HS-5 (cell line): ENCODE measurements around the gene MAB21L1.

Experiments
- DNase-seq: peaks from one replicate; pipeline ENCODE4 v3.0.0-alpha.2; 2012; ENCODE audit warnings: low read depth

Gene MAB21L1

GRCh38 chr13:35475960-35476943 is at the start of gene MAB21L1:
MAB21L1 (minus strand) TSS chr13:35476689; CDS start chr13:35476138, 551 bp downstream.
- no peak for DNase-seq

DNA sequence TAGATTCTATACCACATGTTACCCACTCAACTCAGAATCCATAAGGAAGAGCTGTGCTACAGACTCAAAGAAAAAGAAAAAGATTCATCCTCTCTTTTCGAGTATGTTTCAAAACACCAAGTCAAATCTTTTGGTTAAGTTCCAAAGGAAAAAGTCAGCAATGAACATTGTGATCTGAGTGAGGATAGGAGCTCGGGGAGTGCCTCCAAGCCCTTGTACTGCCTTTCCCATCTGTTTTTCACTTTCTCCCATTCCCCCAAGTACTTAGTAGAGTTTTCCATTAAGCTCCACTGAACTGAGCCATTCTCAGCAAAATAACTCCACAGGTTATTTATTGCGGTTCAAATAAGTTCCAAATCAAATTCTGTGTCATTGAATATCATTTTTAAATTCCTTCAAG is 47.7 kb upstream of the MAB21L1 start:
- DNase-seq: no peak

- DNase-seq: no peak
Measured at GRCh38 chr13:35518337-35518946, 42.0 kb upstream of the MAB21L1 start.

DNA sequence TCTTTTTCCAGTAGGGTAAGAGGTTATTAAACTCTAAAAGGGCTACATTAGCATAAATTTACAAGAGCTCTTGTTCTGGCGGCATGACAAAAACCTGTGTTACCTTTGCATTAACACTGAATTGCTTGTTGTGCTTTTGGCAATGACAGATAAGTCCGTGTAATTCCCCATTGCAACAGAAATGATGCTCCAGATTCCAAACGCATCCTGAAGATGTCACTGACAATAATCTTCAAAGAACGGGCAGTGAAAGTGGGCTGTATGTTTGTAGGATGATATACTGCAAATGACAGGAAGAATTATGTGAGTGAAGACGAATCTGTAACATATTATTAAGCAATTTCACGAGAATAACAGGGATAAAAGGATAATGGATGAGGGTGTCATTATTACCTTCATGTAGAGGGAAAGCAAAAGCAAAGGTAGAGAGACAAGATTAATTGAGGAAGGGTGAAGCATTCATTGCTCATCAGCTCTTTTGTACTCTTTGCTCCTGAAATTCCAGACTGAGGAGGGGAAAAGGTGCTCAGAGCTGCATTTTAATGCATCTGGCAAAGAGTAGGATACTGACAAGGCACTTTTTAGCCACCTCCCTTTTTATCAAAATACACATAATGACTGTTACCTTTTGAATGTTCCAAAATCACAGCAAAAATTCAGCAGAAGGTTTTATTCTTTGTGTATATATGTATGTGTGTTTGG is 38.5 kb upstream of the MAB21L1 start:
- no peak for DNase-seq

DNA sequence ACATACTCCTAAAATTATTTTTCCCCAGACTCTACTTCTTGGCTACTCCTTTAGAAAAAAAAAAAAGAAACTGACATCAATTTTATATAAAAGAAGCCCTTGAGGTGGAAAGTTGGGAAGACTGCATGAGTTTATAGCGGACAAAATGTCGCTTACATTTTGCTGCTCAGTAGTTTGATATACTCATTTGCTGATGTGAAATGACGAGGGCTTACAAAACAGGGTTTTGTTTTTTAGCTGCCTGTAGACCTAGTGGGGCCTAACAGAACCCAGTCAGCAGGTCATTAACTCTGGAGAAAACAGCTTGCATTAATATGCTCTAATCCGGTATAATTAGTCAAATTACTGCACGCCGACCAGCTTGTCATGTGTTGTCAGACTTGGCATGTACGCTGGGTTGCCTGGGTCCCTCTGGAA is 37.6 kb upstream of the MAB21L1 start:
- DNase-seq: no peak

DNA sequence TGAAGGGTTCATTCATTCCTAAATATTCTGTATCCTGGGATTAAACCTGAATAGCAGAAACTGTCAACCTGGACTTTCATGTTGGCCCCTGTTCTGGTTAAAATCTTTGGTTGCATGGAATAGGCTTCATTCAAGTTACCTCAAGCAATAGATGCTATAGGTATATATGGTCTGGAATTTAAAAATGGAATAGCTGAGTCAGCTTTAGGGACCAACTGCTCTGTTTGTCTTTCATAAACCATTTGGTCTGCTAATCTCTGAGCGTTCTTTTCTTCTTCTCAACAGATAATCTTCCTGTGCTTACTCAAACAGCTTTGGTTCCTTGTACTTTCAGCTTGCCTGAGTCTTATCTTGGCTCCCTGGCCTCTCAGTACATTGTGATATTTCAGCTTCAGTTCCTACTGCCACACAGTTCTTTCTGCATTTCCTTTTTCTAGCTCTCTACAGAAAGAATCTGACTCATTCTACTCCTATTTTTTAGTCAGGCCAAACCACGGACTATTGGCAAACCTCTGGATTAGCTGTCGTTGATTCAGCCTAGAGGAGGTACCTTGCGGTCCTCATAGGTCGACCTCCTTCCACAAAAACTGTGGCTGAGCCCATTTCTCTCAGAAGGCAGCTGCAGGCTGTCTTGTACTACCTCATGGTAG is 35.9 kb upstream of the MAB21L1 start:
- peak; percentile 63 for DNase-seq

DNA sequence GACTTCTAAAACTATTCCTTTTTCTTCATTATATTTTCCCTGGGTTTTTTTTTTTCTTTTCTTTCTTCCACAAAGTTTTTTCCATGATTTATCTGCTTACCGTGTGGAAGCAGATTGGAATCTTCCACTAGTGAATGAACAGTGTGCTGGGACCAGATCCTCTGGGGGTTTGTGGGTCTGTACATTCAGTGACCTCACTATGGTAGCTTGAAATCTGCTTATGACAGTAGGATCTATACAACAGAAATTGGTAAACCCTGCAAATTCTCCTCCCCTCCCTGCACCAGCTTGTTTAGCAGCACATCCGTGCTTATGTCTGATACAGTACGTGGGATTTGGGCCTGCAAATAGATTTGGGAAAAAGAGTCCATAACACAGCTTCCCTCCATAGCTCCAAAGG is 26.0 kb upstream of the MAB21L1 start:
- DNase-seq: no peak

DNA sequence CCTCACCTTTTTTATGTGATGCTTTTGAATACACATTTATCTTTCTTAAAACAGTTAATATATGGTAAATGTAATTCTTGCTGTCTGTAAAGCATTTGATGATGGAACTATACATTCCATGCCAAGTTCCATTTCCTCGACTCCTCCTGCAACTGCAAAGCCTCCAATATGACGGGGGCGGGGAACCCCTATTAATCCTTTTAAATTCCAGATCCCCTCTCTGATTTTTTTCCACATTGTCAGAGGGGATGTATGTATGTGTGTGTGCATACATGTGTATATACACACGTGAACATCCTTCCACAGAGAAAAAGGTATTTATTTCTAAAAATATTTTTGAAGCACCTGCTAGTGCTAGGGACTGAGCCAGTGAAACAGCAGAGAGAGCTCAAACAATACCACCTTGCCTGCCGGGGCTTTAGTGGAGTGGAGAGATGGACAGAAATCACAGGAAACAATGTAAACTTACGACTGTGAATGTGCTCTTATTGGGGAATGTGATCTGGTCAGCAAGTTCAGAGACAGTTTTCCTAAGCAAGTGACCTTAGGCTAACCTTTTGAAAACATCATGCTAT is 25.3 kb upstream of the MAB21L1 start:
- no peak for DNase-seq

- no peak for DNase-seq
Measured at GRCh38 chr13:35500144-35500543, 23.7 kb upstream of the MAB21L1 start.

DNA sequence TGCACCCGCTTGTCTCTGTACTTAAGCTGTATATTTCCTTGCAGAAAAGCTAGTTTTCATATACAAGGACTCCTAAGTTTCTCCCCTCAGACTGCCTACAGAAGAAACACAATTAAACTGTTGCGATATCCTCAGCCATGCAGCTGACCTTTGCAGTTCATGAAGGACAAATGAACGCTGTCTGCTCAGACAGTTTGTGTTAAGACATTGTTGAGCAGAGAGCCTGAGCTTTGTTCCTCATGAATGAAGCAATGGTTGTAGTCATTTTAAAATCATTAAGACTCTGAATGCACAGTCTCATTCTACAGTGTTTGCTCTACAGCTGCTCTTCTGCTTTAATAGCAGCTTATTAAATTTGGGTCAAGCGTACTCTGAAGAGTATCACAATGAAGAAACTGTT is 23.2 kb upstream of the MAB21L1 start:
- DNase-seq: no peak

GRCh38 chr13:35499196-35499662 is 22.7 kb upstream of the MAB21L1 start:
- DNase-seq: no peak

DNA sequence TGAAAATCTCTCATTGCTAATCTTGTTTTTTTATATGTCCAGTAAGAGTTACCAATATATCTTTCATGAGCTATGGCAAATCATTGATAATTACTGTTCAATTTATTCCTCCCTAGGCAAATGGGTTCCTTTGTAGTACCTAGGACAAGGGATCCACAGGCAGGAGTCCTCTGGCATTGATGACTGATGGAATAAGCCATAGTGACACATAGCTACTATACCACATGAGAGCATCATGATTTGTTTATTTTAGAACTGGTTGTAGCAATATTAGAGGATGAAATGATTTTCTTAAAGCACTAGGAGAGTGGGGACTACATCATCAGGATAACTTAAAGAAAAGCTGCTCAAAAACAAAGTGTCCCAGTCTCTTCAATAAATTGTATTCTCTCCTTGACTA is 21.7 kb upstream of the MAB21L1 start:
- no peak for DNase-seq

DNA sequence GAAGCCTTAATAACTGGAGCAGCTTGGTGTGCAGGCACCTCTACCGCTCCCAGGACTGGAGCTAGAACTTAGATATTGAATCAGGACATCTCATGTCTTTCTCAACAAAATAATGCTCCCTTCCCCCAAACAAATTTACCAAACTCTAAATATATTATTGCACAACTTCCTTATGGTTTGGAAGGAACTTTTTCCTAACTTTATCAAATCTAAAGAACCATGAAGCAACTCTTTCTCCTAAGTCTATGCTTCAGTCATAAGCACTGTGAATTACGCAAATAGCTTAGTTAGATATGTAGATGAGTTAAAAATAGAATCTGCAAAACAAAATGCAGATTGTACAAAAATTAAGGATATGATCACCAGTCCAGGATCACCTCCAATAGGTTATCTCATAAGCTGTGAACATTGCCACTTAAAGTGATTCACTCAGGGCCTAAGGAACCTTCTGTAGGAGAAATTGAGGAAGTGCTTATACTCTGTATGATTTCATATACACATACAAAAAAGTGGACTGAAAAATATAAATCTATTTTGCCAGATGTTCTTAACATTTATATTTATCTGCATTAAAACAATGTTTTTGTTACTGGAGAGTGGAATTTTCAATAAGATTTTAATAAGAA is 20.4 kb upstream of the MAB21L1 start:
- DNase-seq: no peak

DNA sequence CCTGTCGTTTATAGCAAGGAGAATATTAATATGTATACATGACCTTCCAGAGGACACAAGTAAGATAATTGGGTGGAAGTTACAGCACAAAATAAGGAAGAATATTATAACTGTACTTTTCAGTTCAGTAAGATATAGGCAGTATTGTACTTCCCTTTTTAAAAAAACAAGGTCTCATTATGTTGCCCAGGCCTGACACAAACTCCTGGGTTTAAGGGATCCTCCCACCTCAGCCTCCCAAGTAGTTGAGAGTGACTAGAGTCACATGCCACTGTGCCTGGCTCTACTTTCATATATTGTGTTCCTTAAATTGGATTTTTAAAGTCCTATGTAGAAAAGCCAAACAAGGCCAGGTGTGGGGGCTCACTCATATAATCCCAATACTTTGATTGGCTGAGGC is 19.5 kb upstream of the MAB21L1 start:
- no peak for DNase-seq

DNA sequence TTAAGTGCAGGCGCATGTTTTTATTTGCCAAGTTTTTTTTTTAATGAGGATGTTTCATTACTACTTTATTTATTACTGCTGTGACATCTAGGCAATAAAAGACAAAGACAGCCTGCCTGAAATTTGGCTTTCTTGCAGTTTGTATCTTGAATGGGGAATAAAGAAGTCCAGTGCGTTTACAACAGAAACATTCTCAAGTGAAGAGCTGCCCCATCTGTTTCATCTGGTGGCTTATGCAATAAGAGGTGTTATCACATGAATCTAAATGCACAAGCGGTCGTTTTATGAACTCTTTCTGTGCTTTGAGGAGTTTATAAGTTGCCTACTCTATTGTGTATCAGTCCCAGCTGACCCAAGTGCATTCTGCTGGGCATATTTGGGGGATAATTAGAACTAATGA is 12.6 kb upstream of the MAB21L1 start:
- no peak for DNase-seq

DNA sequence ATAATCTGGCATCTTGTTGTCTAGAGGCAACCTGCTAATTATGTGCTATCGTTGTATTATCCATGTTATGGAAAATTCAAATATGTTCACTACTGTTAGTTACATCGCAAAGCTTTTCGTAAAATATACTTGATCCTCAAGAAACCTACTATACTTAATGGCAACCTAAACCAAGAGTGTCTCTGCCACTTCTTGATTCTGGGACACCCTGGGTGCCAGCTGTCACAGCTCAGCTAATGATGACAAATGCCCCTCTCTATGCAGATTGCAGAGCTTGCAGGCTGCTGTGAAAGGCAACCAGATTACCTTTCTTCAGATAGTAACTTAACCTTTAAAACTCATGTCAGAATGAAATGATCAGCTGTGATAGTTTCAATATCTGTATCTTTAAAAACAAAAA is 8.9 kb upstream of the MAB21L1 start:
- DNase-seq: no peak

DNA sequence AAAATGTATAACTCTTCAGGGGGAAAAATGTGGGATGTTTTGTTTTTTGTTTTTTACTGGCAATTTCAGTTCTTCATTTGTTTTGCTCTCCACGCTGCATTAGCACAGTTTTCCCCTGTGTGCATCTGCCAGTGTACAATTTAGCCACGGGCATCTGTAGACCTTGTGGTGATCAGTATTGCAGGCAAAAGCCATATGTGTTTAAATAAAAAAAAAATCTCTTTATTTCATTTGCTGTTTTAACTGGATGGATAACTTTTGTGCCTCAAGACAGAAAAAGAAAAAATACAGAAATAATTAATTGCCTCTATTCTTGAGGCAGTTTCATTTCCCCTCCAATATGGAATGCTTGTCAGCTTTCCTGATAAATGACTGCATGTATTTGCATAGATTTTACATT is 7.9 kb upstream of the MAB21L1 start:
- no peak for DNase-seq

GRCh38 chr13:35483761-35484160 is 7.3 kb upstream of the MAB21L1 start:
- no peak for DNase-seq

DNA sequence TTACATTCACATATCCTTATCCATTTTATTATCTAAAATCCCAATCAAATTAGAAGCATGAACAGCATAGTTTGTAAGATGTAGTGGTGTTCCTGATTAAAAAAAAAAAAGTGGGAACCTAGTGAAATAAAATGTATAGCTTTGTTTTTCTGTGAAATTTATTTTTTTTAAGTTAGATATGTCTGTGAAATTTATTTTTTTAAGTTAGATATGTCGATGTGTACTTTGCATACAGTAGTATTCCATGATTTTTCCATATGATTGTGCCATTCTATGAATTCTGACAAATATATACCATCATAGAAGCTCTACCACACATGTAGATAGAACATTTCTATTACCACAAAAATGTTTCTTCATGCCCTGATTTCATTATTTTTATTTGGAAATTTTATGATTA is 6.0 kb upstream of the MAB21L1 start:
- DNase-seq: no peak

DNA sequence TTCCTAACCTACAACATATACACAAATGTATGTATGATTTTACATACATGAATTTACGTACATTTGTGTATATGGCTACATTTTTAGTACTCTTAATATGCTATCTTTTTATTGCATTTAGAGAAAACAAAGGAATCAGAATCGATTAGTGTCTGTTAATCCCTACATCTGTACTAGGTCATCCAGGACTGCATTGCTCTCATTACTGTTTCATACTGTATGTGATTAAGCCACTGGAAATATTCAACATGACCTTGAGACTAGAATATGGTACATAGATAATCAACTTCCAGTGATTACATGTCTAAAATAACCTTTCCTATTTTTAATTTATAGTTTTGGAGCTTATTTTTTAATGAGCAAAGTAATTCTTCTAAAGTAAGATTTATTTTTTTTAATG is 5.3 kb upstream of the MAB21L1 start:
- DNase-seq: no peak

DNA sequence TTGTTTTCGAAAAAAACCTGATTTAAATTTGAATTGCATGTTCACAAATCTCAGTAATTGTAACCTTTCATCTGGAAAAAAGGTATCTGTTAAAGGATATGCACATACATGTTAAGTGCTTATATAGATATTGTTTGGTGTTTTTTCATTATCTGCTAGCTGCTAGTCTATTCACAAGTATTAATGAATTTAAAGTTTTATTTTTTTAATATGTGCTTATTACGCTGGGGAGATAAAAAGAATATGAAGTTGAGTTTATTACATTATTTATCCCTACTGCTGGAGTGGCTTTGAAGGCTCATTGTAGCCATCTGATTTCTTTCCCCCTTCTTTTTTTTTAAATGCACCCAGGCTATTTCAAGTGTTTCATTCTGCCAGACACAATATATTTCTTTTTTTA is 3.9 kb upstream of the MAB21L1 start:
- no peak for DNase-seq
